ENCODE measurements around the gene RIOK2. TPM values are rescaled to one million over a fixed set of nuclear protein-coding genes. Genes with fewer than 3 reads are reported as not detected.

The RIOK2 gene
- 10 to 100 TPM; 22.7 to 25.2 TPM for total RNA-seq

GRCh38 chr5:97183100-97183929 is at the start of gene RIOK2:
TSS of gene RIOK2 (minus strand) at chr5:97183247. CDS start at chr5:97183191, 56 bp downstream.
- ChIA-PET POLR2A (interaction anchor here (0.6 kb wide), 1 partner anchor 1742 kb away, joined by 5 read pairs; no protein-coding TSS in a partner anchor), CTCF (interaction anchor here (0.7 kb wide), 2 partner anchors 357 to 485 kb away, joined by 3 to 4 read pairs; no protein-coding TSS in a partner anchor)
- H3K4me1 Mint-ChIP-seq = peaks cover 32% of the 10 kb centered on the region
- peak within 1 kb of the TSS; percentile 100 for H3K27ac Mint-ChIP-seq
- peaks cover 34% of the 10 kb centered on the region for H3K36me3 Mint-ChIP-seq (ENCODE audit: low read depth)
- peaks cover 9% of the 10 kb centered on the region for H3K27me3 Mint-ChIP-seq
- peaks cover 5% of the 10 kb centered on the region for H3K9me3 Mint-ChIP-seq
- peak; percentile 94 for DNase-seq
- H3K4me3 Mint-ChIP-seq = peak within 1 kb of the TSS; percentile 84

DNA sequence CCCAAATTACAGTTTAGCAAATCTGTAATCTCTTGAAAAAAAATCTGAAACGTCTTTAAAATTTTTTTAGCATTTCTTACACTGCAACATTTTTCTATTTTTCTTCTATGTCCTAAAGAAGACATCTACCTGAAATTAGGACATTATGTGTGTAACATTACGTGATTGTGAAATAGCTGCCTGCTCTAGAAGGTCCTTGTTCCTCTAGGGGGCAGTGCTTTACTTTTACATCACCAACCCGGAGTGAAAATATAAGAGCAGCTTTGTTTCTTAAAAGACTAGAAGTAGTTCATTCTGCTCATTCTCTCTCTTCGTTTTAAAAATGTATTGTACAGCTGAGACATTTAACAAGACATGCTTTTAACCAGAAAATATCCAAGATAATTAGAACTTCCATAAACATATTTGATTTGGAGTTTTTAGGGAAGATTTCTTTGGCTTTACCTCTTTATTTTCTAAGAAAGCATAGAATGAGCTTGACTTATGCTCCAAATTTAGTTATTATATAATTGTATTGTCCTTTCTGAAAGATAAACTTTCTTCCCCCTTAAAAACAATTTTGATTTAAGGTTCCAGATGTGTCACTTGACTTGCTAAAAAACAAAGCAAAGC is 48.1 kb upstream of the RIOK2 start:
- Mint-ChIP-seq H3K27ac (no peak overlapping the region), H3K36me3 (ENCODE audit: low read depth) (no peaks in the 10 kb centered on the region), H3K4me1 (no peaks in the 10 kb centered on the region), H3K4me3 (no peak overlapping the region), H3K27me3 (peaks cover 9% of the 10 kb centered on the region), H3K9me3 (peaks cover 3% of the 10 kb centered on the region)
- peak; percentile 57 for DNase-seq
- CTCF ChIA-PET = interaction anchor here (0.6 to 1.0 kb wide), 4 partner anchors 384 to 1537 kb away, joined by 3 to 4 read pairs (median 3); no protein-coding TSS in a partner anchor
- POLR2A ChIA-PET = no interaction called here

DNA sequence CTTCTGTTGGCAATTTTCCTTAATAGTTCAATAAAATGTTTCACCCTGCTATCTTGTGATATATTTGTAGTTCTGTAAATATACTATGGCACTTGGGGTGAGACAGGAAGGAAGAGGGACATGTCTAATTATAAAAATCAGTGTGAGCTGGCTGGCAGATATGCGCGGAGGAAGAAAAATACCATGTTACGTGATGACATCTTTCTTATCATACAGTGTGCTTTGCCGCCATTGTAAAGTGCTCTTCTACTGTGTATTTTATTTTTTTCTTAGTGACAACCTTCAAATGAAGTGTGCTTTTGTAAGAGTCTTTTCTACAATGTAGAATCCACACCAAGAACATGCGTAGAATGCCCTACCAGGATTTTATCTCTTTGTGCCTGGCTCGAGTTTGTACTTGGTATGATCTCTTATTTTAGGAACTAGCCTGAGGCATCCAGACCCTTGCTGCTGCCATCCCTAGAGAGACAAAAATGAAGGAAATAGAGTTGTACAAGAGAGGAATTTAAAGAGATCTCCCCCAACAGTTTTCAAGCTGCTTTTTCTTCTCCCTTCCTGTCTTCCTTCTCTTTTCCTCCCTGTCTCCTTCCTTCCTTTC is 46.7 kb upstream of the RIOK2 start:
- no peak for DNase-seq
- Mint-ChIP-seq H3K4me1 (no peaks in the 10 kb centered on the region), H3K9me3 (peaks cover 3% of the 10 kb centered on the region), H3K27ac (no peak overlapping the region), H3K27me3 (peaks cover 9% of the 10 kb centered on the region), H3K36me3 (ENCODE audit: low read depth) (no peaks in the 10 kb centered on the region), H3K4me3 (no peak overlapping the region)
- POLR2A ChIA-PET = no interaction called here
- CTCF ChIA-PET = interaction anchor here (0.7 to 1.0 kb wide), 2 partner anchors 11 to 1538 kb away, joined by 3 read pairs; no protein-coding TSS in a partner anchor

DNA sequence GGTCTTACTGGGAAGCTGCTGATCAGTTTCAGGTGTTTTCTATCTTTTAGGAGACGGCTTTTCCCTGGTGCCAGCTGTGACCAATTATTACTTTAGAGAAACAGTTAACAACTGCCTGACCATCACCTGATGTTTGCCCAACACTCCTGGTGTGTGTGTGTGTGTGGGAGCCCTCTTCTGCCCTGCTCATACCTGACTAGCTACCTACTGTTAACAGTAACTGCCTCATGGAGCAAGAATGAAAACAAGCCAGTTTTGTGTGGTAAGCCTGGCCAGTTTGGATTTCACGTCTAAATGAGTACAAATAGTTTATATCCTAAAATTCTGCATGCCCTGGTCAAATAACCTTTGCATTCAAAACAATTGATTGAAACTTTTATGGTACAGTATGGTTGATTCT is 46.1 kb upstream of the RIOK2 start:
- H3K36me3 Mint-ChIP-seq (ENCODE audit: low read depth) = no peaks in the 10 kb centered on the region
- peaks cover 9% of the 10 kb centered on the region for H3K27me3 Mint-ChIP-seq
- no peak overlapping the region for H3K27ac Mint-ChIP-seq
- no peak overlapping the region for H3K4me3 Mint-ChIP-seq
- ChIA-PET CTCF (no interaction called here), POLR2A (no interaction called here)
- H3K9me3 Mint-ChIP-seq = peaks cover 1% of the 10 kb centered on the region
- H3K4me1 Mint-ChIP-seq = no peaks in the 10 kb centered on the region
- DNase-seq = no peak

- ChIA-PET CTCF (no interaction called here), POLR2A (no interaction called here)
- H3K4me3 Mint-ChIP-seq = no peak overlapping the region
- no peaks in the 10 kb centered on the region for H3K36me3 Mint-ChIP-seq (ENCODE audit: low read depth)
- no peak overlapping the region for H3K27ac Mint-ChIP-seq
- no peak for DNase-seq
- H3K9me3 Mint-ChIP-seq = no peaks in the 10 kb centered on the region
- no peaks in the 10 kb centered on the region for H3K4me1 Mint-ChIP-seq
- H3K27me3 Mint-ChIP-seq = peaks cover 9% of the 10 kb centered on the region
Observed at GRCh38 chr5:97225222-97225621, 42.2 kb upstream of the RIOK2 start.

GRCh38 chr5:97224112-97224750 is 41.2 kb upstream of the RIOK2 start:
- H3K27ac Mint-ChIP-seq = no peak overlapping the region

GRCh38 chr5:97223596-97223995 is 40.5 kb upstream of the RIOK2 start:
- POLR2A ChIA-PET = no interaction called here
- Mint-ChIP-seq H3K9me3 (no peaks in the 10 kb centered on the region), H3K4me1 (no peaks in the 10 kb centered on the region), H3K4me3 (no peak overlapping the region), H3K27ac (no peak overlapping the region), H3K27me3 (peaks cover 2% of the 10 kb centered on the region), H3K36me3 (ENCODE audit: low read depth) (no peaks in the 10 kb centered on the region)
- no peak for DNase-seq
- CTCF ChIA-PET = no interaction called here

More at GRCh38 chr5:97224112-97224750, 41.2 kb upstream of the RIOK2 start:
- H3K27me3 Mint-ChIP-seq = peaks cover 4% of the 10 kb centered on the region
- no peaks in the 10 kb centered on the region for H3K36me3 Mint-ChIP-seq (ENCODE audit: low read depth)
- H3K9me3 Mint-ChIP-seq = no peaks in the 10 kb centered on the region
- no peaks in the 10 kb centered on the region for H3K4me1 Mint-ChIP-seq
- CTCF ChIA-PET = interaction anchor here (0.6 kb wide), 1 partner anchor 1179 kb away, joined by 4 read pairs; no protein-coding TSS in a partner anchor
- POLR2A ChIA-PET = no interaction called here
- no peak overlapping the region for H3K4me3 Mint-ChIP-seq
- no peak for DNase-seq

DNA sequence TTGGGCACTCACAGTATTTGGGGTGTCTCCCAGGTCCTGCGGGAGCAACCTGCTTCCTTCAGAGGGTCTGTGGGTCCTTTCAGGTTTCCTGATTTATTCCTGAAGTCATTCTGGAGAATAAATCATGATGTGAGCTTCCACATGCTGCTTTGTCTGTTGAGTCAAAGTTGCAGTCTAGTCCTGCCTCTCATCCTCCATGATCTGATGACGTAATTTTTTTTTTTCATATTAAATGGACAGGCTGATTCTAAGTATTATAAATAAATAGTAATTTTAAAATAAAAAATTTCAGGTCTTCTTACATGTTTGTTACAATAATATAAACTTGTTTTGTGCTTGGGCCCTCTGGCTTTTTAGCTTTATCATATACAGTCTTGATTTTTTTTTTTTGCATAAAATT is 26.3 kb upstream of the RIOK2 start:
- no peaks in the 10 kb centered on the region for H3K4me1 Mint-ChIP-seq
- POLR2A ChIA-PET = no interaction called here
- CTCF ChIA-PET = no interaction called here

DNA sequence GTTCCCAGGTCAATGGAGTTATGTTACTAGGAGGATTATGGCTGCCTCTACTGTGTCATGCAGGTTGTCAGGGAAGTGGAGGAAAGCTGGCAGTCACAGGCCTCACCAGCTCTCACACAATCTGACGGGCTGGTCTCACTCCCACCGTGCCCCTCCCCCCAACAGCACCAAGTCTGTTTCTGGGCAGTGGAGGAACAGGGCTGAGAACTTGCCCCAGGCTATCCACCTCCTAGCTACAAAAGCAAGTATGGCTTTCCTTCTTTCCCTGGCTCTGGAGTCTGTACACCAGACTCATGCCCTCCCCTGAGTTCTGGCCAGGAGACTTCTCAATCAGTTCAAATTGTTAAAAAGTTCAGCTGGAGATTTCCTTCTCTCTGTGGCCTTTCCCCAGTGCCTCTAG is 25.7 kb upstream of the RIOK2 start:
- ChIA-PET POLR2A (no interaction called here), CTCF (no interaction called here)
- DNase-seq = no peak
- Mint-ChIP-seq H3K27me3 (peaks cover 22% of the 10 kb centered on the region), H3K27ac (no peak overlapping the region), H3K36me3 (ENCODE audit: low read depth) (no peaks in the 10 kb centered on the region), H3K9me3 (peaks cover 6% of the 10 kb centered on the region), H3K4me1 (no peaks in the 10 kb centered on the region), H3K4me3 (no peak overlapping the region)

More for the DNA sequence above, 26.3 kb upstream of the RIOK2 start:
- H3K9me3 Mint-ChIP-seq = peaks cover 12% of the 10 kb centered on the region
- H3K36me3 Mint-ChIP-seq (ENCODE audit: low read depth) = no peaks in the 10 kb centered on the region
- no peak overlapping the region for H3K4me3 Mint-ChIP-seq
- H3K27me3 Mint-ChIP-seq = peaks cover 20% of the 10 kb centered on the region
- DNase-seq = no peak
- H3K27ac Mint-ChIP-seq = no peak overlapping the region

DNA sequence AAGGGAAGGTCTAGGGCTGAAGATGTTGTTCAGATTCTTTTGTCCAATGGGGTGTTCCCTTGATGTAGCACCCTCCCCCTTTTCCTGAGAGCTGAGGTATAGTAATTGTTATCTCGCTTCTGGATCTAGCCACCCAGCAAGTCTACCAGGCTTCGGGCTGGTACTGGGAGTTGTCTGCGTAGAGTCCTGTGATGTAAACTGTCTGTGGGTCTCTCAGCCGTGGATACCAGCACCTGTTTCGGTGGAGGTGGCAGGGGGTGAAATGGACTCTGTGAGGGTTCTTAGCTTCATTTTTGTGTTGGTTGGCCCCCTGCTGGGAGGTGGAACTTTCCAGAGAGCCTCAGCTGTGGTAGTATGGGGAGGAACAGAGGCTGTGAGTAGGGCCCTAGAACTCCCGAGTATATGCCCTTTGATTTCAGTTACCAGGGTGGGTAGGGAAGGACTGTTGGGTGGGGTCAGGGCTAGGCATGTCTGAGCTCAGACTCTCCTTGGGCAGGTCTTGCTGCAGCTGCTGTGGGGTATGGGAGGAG is 25.2 kb upstream of the RIOK2 start:
- Mint-ChIP-seq H3K27me3 (peaks cover 22% of the 10 kb centered on the region), H3K4me3 (no peak overlapping the region), H3K9me3 (peaks cover 5% of the 10 kb centered on the region), H3K27ac (no peak overlapping the region), H3K36me3 (ENCODE audit: low read depth) (no peaks in the 10 kb centered on the region), H3K4me1 (no peaks in the 10 kb centered on the region)
- ChIA-PET POLR2A (no interaction called here), CTCF (no interaction called here)
- DNase-seq = no peak

DNA sequence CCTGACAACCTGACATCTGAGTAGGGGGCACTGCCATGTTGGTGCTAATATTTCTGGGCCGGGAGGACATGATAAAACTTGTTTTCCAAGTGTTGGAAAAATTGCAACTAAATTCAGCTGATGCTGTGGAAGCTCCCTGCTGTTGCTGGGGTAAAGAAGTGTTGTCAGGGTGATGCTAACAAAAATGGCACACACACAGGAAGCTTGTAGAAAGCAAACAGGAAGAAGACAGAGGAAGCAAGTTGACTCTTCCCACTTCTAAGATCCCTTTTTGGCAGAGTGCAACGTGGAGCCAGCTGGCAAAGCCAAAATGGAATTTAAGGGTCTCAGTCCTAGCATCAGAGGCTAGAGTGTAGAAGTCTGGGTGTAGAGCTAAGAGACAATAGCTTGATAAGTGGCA is 11.3 kb upstream of the RIOK2 start:
- no peak overlapping the region for H3K4me3 Mint-ChIP-seq
- no peak overlapping the region for H3K27ac Mint-ChIP-seq
- CTCF ChIA-PET = no interaction called here

DNA sequence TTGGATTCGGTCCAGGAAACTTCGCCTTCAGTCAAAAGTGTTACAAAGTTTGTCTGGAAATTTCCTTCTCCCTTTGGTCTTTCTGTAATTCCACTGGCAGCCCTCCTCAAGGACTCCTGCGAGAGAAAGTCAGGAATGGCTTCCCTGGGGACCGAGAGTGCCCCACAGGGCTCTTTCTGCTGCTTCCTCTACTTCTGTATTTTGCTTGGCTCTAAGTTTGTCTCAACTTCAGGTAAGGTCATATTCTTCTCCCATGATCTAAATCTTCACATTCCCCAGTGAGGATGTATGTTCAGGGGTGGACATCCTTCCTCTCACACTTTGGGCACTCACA is 10.3 kb upstream of the RIOK2 start:
- POLR2A ChIA-PET = no interaction called here
- CTCF ChIA-PET = no interaction called here
- Mint-ChIP-seq H3K27ac (no peak overlapping the region), H3K9me3 (peaks cover 24% of the 10 kb centered on the region), H3K36me3 (ENCODE audit: low read depth) (peaks cover 12% of the 10 kb centered on the region), H3K4me1 (peaks cover 10% of the 10 kb centered on the region), H3K4me3 (no peak overlapping the region), H3K27me3 (peaks cover 14% of the 10 kb centered on the region)
- no peak for DNase-seq

More for the DNA sequence above, 11.3 kb upstream of the RIOK2 start:
- peaks cover 24% of the 10 kb centered on the region for H3K9me3 Mint-ChIP-seq
- H3K36me3 Mint-ChIP-seq (ENCODE audit: low read depth) = peaks cover 12% of the 10 kb centered on the region
- POLR2A ChIA-PET = no interaction called here
- peaks cover 10% of the 10 kb centered on the region for H3K4me1 Mint-ChIP-seq
- peaks cover 11% of the 10 kb centered on the region for H3K27me3 Mint-ChIP-seq
- no peak for DNase-seq

Measured in activated CD4-positive, alpha-beta T cell treated with anti-CD3 and anti-CD28 coated beads, Interleukin-2, amount 10 ng/mL, durations not matched to agents 7 days and 5 days (primary cell).